Measurements from ENCODE around the gene GMNN. TPM values are rescaled to one million over a fixed set of nuclear protein-coding genes. Genes with fewer than 3 reads are reported as not detected.

GMNN gene
- total RNA-seq, 1 donor from 2014 or later: 8.1 TPM

GRCh38 chr6:24778878-24779277, 4.1 kb downstream of the GMNN start:
- DNase-seq (ENCODE audit: low spot score in 2 of 2): no peak
- intact Hi-C loops (cut with DNase I): no loop called here
- peaks cover under 1 to 3% of the 10 kb centered on the region in 2 donors for H3K36me3 ChIP-seq
- peaks cover 0 to 9% of the 10 kb centered on the region in 2 donors for H3K4me1 ChIP-seq
- no peak overlapping the region for H3K4me3 ChIP-seq
- no peak for TF ChIP-seq CTCF (IDR thresholded peaks at IDR 0.05)
- H3K27ac ChIP-seq: no peak overlapping the region
- H3K27me3 ChIP-seq: no peaks in the 10 kb centered on the region
- H3K9me3 ChIP-seq: no peaks in the 10 kb centered on the region

- DNase-seq (ENCODE audit: low spot score in 2 of 2): no peak
- H3K36me3 ChIP-seq: peaks cover 3 to 7% of the 10 kb centered on the region in 2 donors
- H3K4me3 ChIP-seq: no peak overlapping the region
- peaks cover 0 to 9% of the 10 kb centered on the region in 2 donors for H3K4me1 ChIP-seq
- intact Hi-C loops (cut with DNase I): no loop called here
- H3K9me3 ChIP-seq: no peaks in the 10 kb centered on the region
- no peak for TF ChIP-seq CTCF (IDR thresholded peaks at IDR 0.05)
- H3K27me3 ChIP-seq: no peaks in the 10 kb centered on the region
- H3K27ac ChIP-seq: no peak overlapping the region
These were observed 4.8 kb downstream of the GMNN start for GRCh38 chr6:24779416-24780016.

GRCh38 chr6:24780206-24780605, 5.5 kb downstream of the GMNN start:
- intact Hi-C loops (cut with DNase I): no loop called here

GRCh38 chr6:24788031-24788665, 13.4 kb downstream of the GMNN start:
- Histone ChIP-seq H3K4me3 (no peak overlapping the region), H3K27ac (no peak overlapping the region), H3K27me3 (no peaks in the 10 kb centered on the region), H3K9me3 (no peaks in the 10 kb centered on the region), H3K36me3 (peaks cover 16 to 19% of the 10 kb centered on the region in 2 donors), H3K4me1 (no peaks in the 10 kb centered on the region)
- no peak for DNase-seq (ENCODE audit: low spot score in 2 of 2)
- intact Hi-C loops (cut with DNase I): no loop called here
- TF ChIP-seq CTCF (IDR thresholded peaks at IDR 0.05): no peak

More at GRCh38 chr6:24780206-24780605, 5.5 kb downstream of the GMNN start:
- Histone ChIP-seq H3K27me3 (no peaks in the 10 kb centered on the region), H3K4me3 (no peak overlapping the region), H3K27ac (no peak overlapping the region), H3K4me1 (peaks cover 0 to 9% of the 10 kb centered on the region in 2 donors), H3K9me3 (no peaks in the 10 kb centered on the region), H3K36me3 (peaks cover 3 to 8% of the 10 kb centered on the region in 2 donors)
- no peak for TF ChIP-seq CTCF (IDR thresholded peaks at IDR 0.05)
- no peak for DNase-seq (ENCODE audit: low spot score in 2 of 2)

GRCh38 chr6:24795106-24795505, 20.4 kb downstream of the GMNN start:
- Histone ChIP-seq H3K4me3 (no peak overlapping the region), H3K27me3 (no peaks in the 10 kb centered on the region), H3K36me3 (no peaks in the 10 kb centered on the region), H3K9me3 (no peaks in the 10 kb centered on the region), H3K4me1 (no peaks in the 10 kb centered on the region), H3K27ac (no peak overlapping the region)
- TF ChIP-seq CTCF (IDR thresholded peaks at IDR 0.05): no peak
- DNase-seq (ENCODE audit: low spot score in 2 of 2): no peak
- intact Hi-C loops (cut with DNase I): no loop called here

Measured in ascending aorta (tissue), 2 donors.